WTC11 (cell line): Measurements from ENCODE around the gene KLHL25. TPM values are rescaled to one million over a fixed set of nuclear protein-coding genes. Genes with fewer than 3 reads are reported as not detected.
"Not testable (repeated sequence)": the region's sequence is repeated elsewhere in the genome, so short reads cannot be mapped to it uniquely, and the experiment has no call there.

Source experiments
- ATAC-seq: fragments of 200-7000 bp; cut with Tn5 transposase; 2 replicates; pipeline ENCODE4 v1.10.0; 2021; ENCODE audit warnings: mild to moderate bottlenecking, moderate library complexity
- CTCF ChIA-PET: fragments of 300-600 bp; sonication (Branson Sonifier 250); formaldehyde crosslinking; loops from one replicate; lab custom pipeline; 2021; ENCODE audit warnings: antibody characterized with exemption; lab: Charles Lee
- POLR2A ChIA-PET: fragments of 350-600 bp; sonication (Branson Sonifier 250); formaldehyde crosslinking; loops from one replicate; lab custom pipeline; 2021; ENCODE audit warnings: antibody characterized with exemption; lab: Charles Lee
- DNase-seq: peaks from one replicate; pipeline ENCODE4 v3.0.0; 2021; ENCODE audit warnings: low spot score
- H3K27ac Mint-ChIP-seq: 2 replicates; pipeline ENCODE4 v1.8.0; 2021; ENCODE audit warnings: mixed read lengths
- H3K27me3 Mint-ChIP-seq: 2 replicates; pipeline ENCODE4 v1.8.0; 2021; ENCODE audit warnings: low read depth, mild to moderate bottlenecking, moderate library complexity, mixed read lengths
- H3K36me3 Mint-ChIP-seq: 2 replicates; pipeline ENCODE4 v1.8.0; 2021; ENCODE audit warnings: mixed read lengths
- H3K4me1 Mint-ChIP-seq: 2 replicates; pipeline ENCODE4 v1.8.0; 2022; ENCODE audit warnings: mixed read lengths
- H3K4me3 Mint-ChIP-seq: 2 replicates; pipeline ENCODE4 v1.8.0; 2021; ENCODE audit warnings: mild to moderate bottlenecking, moderate library complexity, mixed read lengths
- H3K9me3 Mint-ChIP-seq: 2 replicates; pipeline ENCODE4 v1.8.0; 2021; ENCODE audit warnings: mixed read lengths
- CTCF ChIP-seq: fragments of 200-600 bp; IDR thresholded peaks from 2 replicates; pipeline ENCODE4 v1.8.0; 2022; ENCODE audit warnings: antibody characterized with exemption
- EMX1 ChIP-seq: fragments of 250-450 bp; sonication (Bioruptor Pico); IDR thresholded peaks from 2 replicates; pipeline ENCODE4 v1.8.0; 2021; ENCODE audit warnings: mild to moderate bottlenecking
- FOXP1 ChIP-seq: sonication (generic); formaldehyde crosslinking; IDR thresholded peaks from 2 replicates; pipeline ENCODE4 v1.8.0; 2022; ENCODE audit warnings: missing genetic modification reagents, mild to moderate bottlenecking, moderate library complexity, borderline replicate concordance
- GRHL2 ChIP-seq: fragments of 250-450 bp; sonication (Bioruptor Pico); IDR thresholded peaks from 2 replicates; pipeline ENCODE4 v1.8.0; 2022; ENCODE audit warnings: mild to moderate bottlenecking, moderate library complexity; ENCODE audit not compliant: insufficient replicate concordance, severe bottlenecking
- JUN ChIP-seq: sonication (generic); formaldehyde crosslinking; IDR thresholded peaks from 2 replicates; pipeline ENCODE4 v1.8.0; 2023; ENCODE audit warnings: mild to moderate bottlenecking, missing genetic modification reagents
- RORB ChIP-seq: fragments of 250-450 bp; sonication (Bioruptor Pico); IDR thresholded peaks from 2 replicates; pipeline ENCODE4 v1.9.0; 2021; ENCODE audit warnings: mild to moderate bottlenecking
- SMAD4 ChIP-seq: sonication (generic); formaldehyde crosslinking; IDR thresholded peaks from 2 replicates; pipeline ENCODE4 v1.8.0; 2022; ENCODE audit warnings: mild to moderate bottlenecking, missing genetic modification reagents
- SOX15 ChIP-seq: fragments of 250-450 bp; sonication (Bioruptor Pico); IDR thresholded peaks from 2 replicates; pipeline ENCODE4 v1.9.0; 2021; ENCODE audit warnings: mild to moderate bottlenecking
- SP1 ChIP-seq: sonication (generic); formaldehyde crosslinking; conservative IDR thresholded peaks from 2 replicates; pipeline ENCODE4 v1.8.1; 2022; ENCODE audit warnings: missing genetic modification reagents
- TEAD1 ChIP-seq: sonication (generic); formaldehyde crosslinking; IDR thresholded peaks from 2 replicates; pipeline ENCODE4 v1.8.0; 2022; ENCODE audit warnings: mild to moderate bottlenecking, missing genetic modification reagents
- USF1 ChIP-seq: sonication (generic); formaldehyde crosslinking; IDR thresholded peaks from 2 replicates; pipeline ENCODE4 v1.8.0; 2022; ENCODE audit warnings: mild to moderate bottlenecking, missing genetic modification reagents
- ZBTB43 ChIP-seq: sonication (generic); formaldehyde crosslinking; IDR thresholded peaks from 2 replicates; pipeline ENCODE4 v1.8.1; 2023; ENCODE audit warnings: mild to moderate bottlenecking, missing genetic modification reagents
- ZNF138 ChIP-seq: sonication (generic); formaldehyde crosslinking; conservative IDR thresholded peaks from 2 replicates; pipeline ENCODE4 v1.8.1; 2022; ENCODE audit warnings: mild to moderate bottlenecking, moderate library complexity, missing genetic modification reagents
- ZNF263 ChIP-seq: sonication (generic); formaldehyde crosslinking; IDR thresholded peaks from 2 replicates; pipeline ENCODE4 v1.8.1; 2022; ENCODE audit warnings: low read depth, mild to moderate bottlenecking, moderate library complexity, missing genetic modification reagents
- ZNF281 ChIP-seq: sonication (generic); formaldehyde crosslinking; IDR thresholded peaks from 2 replicates; pipeline ENCODE4 v1.8.0; 2023; ENCODE audit warnings: mild to moderate bottlenecking, missing genetic modification reagents
- ZNF396 ChIP-seq: fragments of 250-450 bp; sonication (Bioruptor Pico); IDR thresholded peaks from 2 replicates; pipeline ENCODE4 v1.8.0; 2021; ENCODE audit warnings: mild to moderate bottlenecking, moderate library complexity, borderline replicate concordance
- ZNF423 ChIP-seq: fragments of 250-450 bp; sonication (Bioruptor Pico); IDR thresholded peaks from 2 replicates; pipeline ENCODE4 v2.1.2; 2022; ENCODE audit warnings: mild to moderate bottlenecking, moderate library complexity
- ZNF512 ChIP-seq: sonication (generic); formaldehyde crosslinking; IDR thresholded peaks from 2 replicates; pipeline ENCODE4 v1.8.1; 2022; ENCODE audit warnings: missing genetic modification reagents, borderline replicate concordance
- ZNF671 ChIP-seq: fragments of 250-450 bp; sonication (Bioruptor Pico); IDR thresholded peaks from 2 replicates; pipeline ENCODE4 v1.8.0; 2021; ENCODE audit warnings: mild to moderate bottlenecking
- ZSCAN18 ChIP-seq: fragments of 250-450 bp; sonication (Bioruptor Pico); IDR thresholded peaks from 2 replicates; pipeline ENCODE4 v2.1.2; 2022; ENCODE audit warnings: mild to moderate bottlenecking, moderate library complexity
- total RNA-seq: library from RNA; stranded (reverse); gene quantifications from 3 replicates; pipeline ENCODE4 v1.2.3, GENCODE V29; 2021

Gene KLHL25
- total RNA-seq, 1 experiment from 2014 or later, result 14.1 TPM

- Mint-ChIP-seq H3K27ac (no peak overlapping the region), H3K27me3 (no peaks in the 10 kb centered on the region)
- CTCF ChIA-PET, result interaction anchor here (0.7 to 1.5 kb wide), 5 partner anchors 9 to 209 kb away, joined by 3 to 6 read pairs (median 5); no protein-coding TSS in a partner anchor
These were observed 36.8 kb upstream of the KLHL25 start for GRCh38 chr15:85831415-85832113.

GRCh38 chr15:85829754-85830153 is 35.0 kb upstream of the KLHL25 start:
- H3K4me3 Mint-ChIP-seq, H3K36me3 Mint-ChIP-seq, H3K4me1 Mint-ChIP-seq, H3K27ac Mint-ChIP-seq, H3K9me3 Mint-ChIP-seq, DNase-seq, H3K27me3 Mint-ChIP-seq, ATAC-seq: not testable (repeated sequence)
- CTCF ChIA-PET, result interaction anchor here (1.4 to 1.5 kb wide), 2 partner anchors 10 to 27 kb away, joined by 4 to 7 read pairs; no protein-coding TSS in a partner anchor
- POLR2A ChIA-PET, result interaction anchor here (0.7 kb wide), 1 partner anchor 24 kb away, joined by 3 read pairs; no protein-coding TSS in a partner anchor

More at GRCh38 chr15:85831415-85832113, 36.8 kb upstream of the KLHL25 start:
- H3K9me3 Mint-ChIP-seq, result no peaks in the 10 kb centered on the region
- ATAC-seq (peak; percentile 96), DNase-seq (peak; percentile 73)
- POLR2A ChIA-PET, result no interaction called here
- no peak overlapping the region for H3K4me3 Mint-ChIP-seq
- TF ChIP-seq GRHL2 (CRISPR knock-in tag), result no peak
- no peak for TF ChIP-seq USF1 (CRISPR knock-in tag)
- peak; percentile 34; the same call in 1 of the 2 replicates for TF ChIP-seq CTCF
- no peaks in the 10 kb centered on the region for H3K36me3 Mint-ChIP-seq
- H3K4me1 Mint-ChIP-seq, result no peaks in the 10 kb centered on the region

GRCh38 chr15:85828874-85829273 is 34.1 kb upstream of the KLHL25 start:
- TF ChIP-seq JUN, result no peak
- no peak for TF ChIP-seq ZNF671
- no peak for TF ChIP-seq SOX15 (CRISPR knock-in tag)
- no peak for TF ChIP-seq TEAD1 (CRISPR knock-in tag)
- TF ChIP-seq ZNF263 (CRISPR knock-in tag), result no peak
- TF ChIP-seq ZNF396 (CRISPR knock-in tag), result no peak
- no peak for TF ChIP-seq EMX1 (CRISPR knock-in tag)
- TF ChIP-seq SP1 (CRISPR knock-in tag), result no peak
- no peak for TF ChIP-seq ZBTB43 (CRISPR knock-in tag)
- TF ChIP-seq ZSCAN18 (CRISPR knock-in tag), result no peak
- no peak for TF ChIP-seq ZNF138
- TF ChIP-seq ZNF281, result no peak
- no peak for TF ChIP-seq FOXP1
- TF ChIP-seq SMAD4 (CRISPR knock-in tag), result no peak
- no peak for TF ChIP-seq RORB (CRISPR knock-in tag)
- no peak for TF ChIP-seq ZNF423 (CRISPR knock-in tag)
- TF ChIP-seq ZNF512, result no peak
- Mint-ChIP-seq H3K4me1 (no peaks in the 10 kb centered on the region), H3K9me3 (no peaks in the 10 kb centered on the region), H3K36me3 (no peaks in the 10 kb centered on the region), H3K27me3 (no peaks in the 10 kb centered on the region), H3K4me3 (no peak overlapping the region), H3K27ac (no peak overlapping the region)
- DNase-seq (no peak), ATAC-seq (no peak; the same call in 1 of the 2 replicates)
- CTCF ChIA-PET, result interaction anchor here (0.7 to 1.4 kb wide), 4 partner anchors 11 to 109 kb away, joined by 3 to 7 read pairs (median 4); no protein-coding TSS in a partner anchor
- POLR2A ChIA-PET, result no interaction called here
